ENCODE measurements around the gene CRHR1.

Gene CRHR1

GRCh38 chr17:45775576-45776011 is 8.5 kb upstream of the CRHR1 start:
- no peak for TF ChIP-seq GATA2 (IDR thresholded peaks at IDR 0.05; ENCODE audit: low read depth, low read length)
- no peak for TF ChIP-seq GATA3 (IDR thresholded peaks at IDR 0.05; ENCODE audit: low read depth, low read length)

GRCh38 chr17:45776896-45777295 is 7.2 kb upstream of the CRHR1 start:
- no peak for TF ChIP-seq GATA2 (IDR thresholded peaks at IDR 0.05; ENCODE audit: low read depth, low read length)
- no peak for TF ChIP-seq GATA3 (IDR thresholded peaks at IDR 0.05; ENCODE audit: low read depth, low read length)

- no peak for TF ChIP-seq GATA3 (IDR thresholded peaks at IDR 0.05; ENCODE audit: low read depth, low read length)
- no peak for TF ChIP-seq GATA2 (IDR thresholded peaks at IDR 0.05; ENCODE audit: low read depth, low read length)
Observed at GRCh38 chr17:45777388-45777787, 6.7 kb upstream of the CRHR1 start.

- TF ChIP-seq GATA3 (IDR thresholded peaks at IDR 0.05; ENCODE audit: low read depth, low read length) (no peak), GATA2 (IDR thresholded peaks at IDR 0.05; ENCODE audit: low read depth, low read length) (no peak)
Observed at GRCh38 chr17:45780921-45781320, 3.2 kb upstream of the CRHR1 start.

- TF ChIP-seq GATA3 (IDR thresholded peaks at IDR 0.05; ENCODE audit: low read depth, low read length), result no peak
- TF ChIP-seq GATA2 (IDR thresholded peaks at IDR 0.05; ENCODE audit: low read depth, low read length), result no peak
Observed at GRCh38 chr17:45782889-45783592, 1.1 kb upstream of the CRHR1 start.

GRCh38 chr17:45783593-45784292 is 377 bp upstream of the CRHR1 start:
- TF ChIP-seq GATA2 (IDR thresholded peaks at IDR 0.05; ENCODE audit: low read depth, low read length) (no peak), GATA3 (IDR thresholded peaks at IDR 0.05; ENCODE audit: low read depth, low read length) (no peak)

GRCh38 chr17:45784741-45785479 is 790 bp downstream of the CRHR1 start:
- no peak for TF ChIP-seq GATA3 (IDR thresholded peaks at IDR 0.05; ENCODE audit: low read depth, low read length)
- peak; percentile 92 for TF ChIP-seq GATA2 (IDR thresholded peaks at IDR 0.05; ENCODE audit: low read depth, low read length)

- TF ChIP-seq GATA3 (IDR thresholded peaks at IDR 0.05; ENCODE audit: low read depth, low read length) (no peak), GATA2 (IDR thresholded peaks at IDR 0.05; ENCODE audit: low read depth, low read length) (no peak)
Observed at GRCh38 chr17:45785480-45786193, 1.5 kb downstream of the CRHR1 start.

GRCh38 chr17:45786349-45786748 is 2.2 kb downstream of the CRHR1 start:
- TF ChIP-seq GATA2 (IDR thresholded peaks at IDR 0.05; ENCODE audit: low read depth, low read length) (no peak), GATA3 (IDR thresholded peaks at IDR 0.05; ENCODE audit: low read depth, low read length) (no peak)

- no peak for TF ChIP-seq GATA3 (IDR thresholded peaks at IDR 0.05; ENCODE audit: low read depth, low read length)
- no peak for TF ChIP-seq GATA2 (IDR thresholded peaks at IDR 0.05; ENCODE audit: low read depth, low read length)
Observed at GRCh38 chr17:45787044-45787443, 2.9 kb downstream of the CRHR1 start.

- TF ChIP-seq GATA3 (IDR thresholded peaks at IDR 0.05; ENCODE audit: low read depth, low read length), result no peak
- peak; percentile 33; the same call in 1 of the 2 replicates for TF ChIP-seq GATA2 (IDR thresholded peaks at IDR 0.05; ENCODE audit: low read depth, low read length)
Observed at GRCh38 chr17:45787656-45788055, 3.5 kb downstream of the CRHR1 start.

- TF ChIP-seq GATA3 (IDR thresholded peaks at IDR 0.05; ENCODE audit: low read depth, low read length) (no peak), GATA2 (IDR thresholded peaks at IDR 0.05; ENCODE audit: low read depth, low read length) (no peak)
Observed at GRCh38 chr17:45788057-45788456, 3.9 kb downstream of the CRHR1 start.

- TF ChIP-seq GATA3 (IDR thresholded peaks at IDR 0.05; ENCODE audit: low read depth, low read length), result no peak
- TF ChIP-seq GATA2 (IDR thresholded peaks at IDR 0.05; ENCODE audit: low read depth, low read length), result no peak
Observed at GRCh38 chr17:45789874-45790273, 5.8 kb downstream of the CRHR1 start.
